Gastroesophageal sphincter (tissue), 3 donors: ENCODE data around the gene ASB1.

Source experiments
- CTCF ChIP-seq, 4 experiments: fragments of 200-600 bp in 2 of 4; fragments of 450-650 bp in 2 of 4; sonication (generic) in 1 of 4; IDR thresholded peaks; one replicate each; pipeline ENCODE4 v1.5.1; 2017 to 2019; ENCODE audit warnings: antibody characterized with exemption in 4 of 4, mild to moderate bottlenecking in 2 of 4, moderate library complexity in 2 of 4
- EP300 ChIP-seq: sonication (generic); formaldehyde crosslinking; IDR thresholded peaks from one replicate; pipeline ENCODE4 v1.6.1; 2017; ENCODE audit warnings: antibody characterized with exemption, mild to moderate bottlenecking
- POLR2A ChIP-seq, 2 donors: fragments of 450-650 bp; IDR thresholded peaks; one replicate each; pipeline ENCODE4 v1.6.1; 2017; ENCODE audit warnings: antibody characterized with exemption in 2 of 2, mild to moderate bottlenecking in 2 of 2, moderate library complexity in 1 of 2
- POLR2AphosphoS5 ChIP-seq: sonication (generic); formaldehyde crosslinking; IDR thresholded peaks from one replicate; pipeline ENCODE4 v1.6.1; 2017; ENCODE audit warnings: antibody characterized with exemption

- no peak for TF ChIP-seq CTCF (IDR thresholded peaks at IDR 0.05)
- TF ChIP-seq POLR2A (IDR thresholded peaks at IDR 0.05), result no peak
- no peak for TF ChIP-seq POLR2AphosphoS5
- TF ChIP-seq EP300, result no peak
Observed at GRCh38 chr2:238420442-238420841, 6.3 kb upstream of the ASB1 start.
